Effector memory CD8-positive, alpha-beta T cell (primary cell): ENCODE data around the gene CHST9.

Source experiments
- ATAC-seq: fragments of 150-1000 bp; cut with Tn5 transposase; replicated peaks from 2 replicates; pipeline ENCODE4 v1.10.0; 2021; ENCODE audit warnings: mild to moderate bottlenecking, moderate library complexity
- DNase-seq, 3 experiments: peaks; one replicate each; pipeline ENCODE4 v3.0.0; 2021
- H3K27ac Mint-ChIP-seq, 2 donors: one replicate each; pipeline ENCODE4 v1.8.0; 2022; ENCODE audit warnings: mild to moderate bottlenecking in 2 of 2, mixed read lengths in 2 of 2, moderate library complexity in 2 of 2
- H3K27me3 Mint-ChIP-seq, 2 donors: one replicate each; pipeline ENCODE4 v1.8.0; 2022; ENCODE audit warnings: mixed read lengths in 2 of 2
- H3K36me3 Mint-ChIP-seq: one replicate; pipeline ENCODE4 v1.8.0; 2022; ENCODE audit warnings: mild to moderate bottlenecking, moderate library complexity, mixed read lengths; ENCODE audit not compliant: insufficient read depth
- H3K4me1 Mint-ChIP-seq, 2 donors: one replicate each; pipeline ENCODE4 v1.8.0; 2022; ENCODE audit warnings: low read depth in 2 of 2, mixed read lengths in 2 of 2
- H3K4me3 Mint-ChIP-seq, 2 donors: one replicate each; pipeline ENCODE4 v1.8.0; 2022; ENCODE audit warnings: mild to moderate bottlenecking in 2 of 2, mixed read lengths in 2 of 2, moderate library complexity in 2 of 2
- H3K9me3 Mint-ChIP-seq, 2 donors: one replicate each; pipeline ENCODE4 v1.8.0; 2022; ENCODE audit warnings: mixed read lengths in 2 of 2

The CHST9 gene

DNA sequence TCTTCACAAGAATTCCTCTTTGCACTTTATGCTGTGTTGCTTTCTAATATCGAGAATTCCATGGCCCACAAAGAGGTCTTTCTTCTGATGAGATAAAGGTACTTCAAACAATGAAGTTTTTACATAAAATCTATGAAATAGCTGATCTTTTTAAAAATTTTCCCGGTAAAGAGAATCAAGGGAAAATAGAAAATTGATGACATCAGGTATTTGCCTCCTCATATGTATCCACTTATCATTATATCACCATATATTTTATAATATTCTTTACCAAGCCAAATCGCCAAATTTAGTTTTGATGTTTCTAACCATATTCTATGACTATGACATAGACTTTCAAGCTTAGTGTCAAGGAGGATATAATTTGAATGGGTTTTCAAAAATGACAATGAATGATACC, 139.8 kb downstream of the CHST9 start:
- ATAC-seq (no peak), DNase-seq (no peak)
- H3K27me3 Mint-ChIP-seq: no peaks in the 10 kb centered on the region
- H3K36me3 Mint-ChIP-seq: no peaks in the 10 kb centered on the region
- no peak overlapping the region for H3K27ac Mint-ChIP-seq
- no peaks in the 10 kb centered on the region for H3K4me1 Mint-ChIP-seq
- H3K4me3 Mint-ChIP-seq: no peak overlapping the region
- H3K9me3 Mint-ChIP-seq: peaks cover 13 to 17% of the 10 kb centered on the region in 2 donors

DNA sequence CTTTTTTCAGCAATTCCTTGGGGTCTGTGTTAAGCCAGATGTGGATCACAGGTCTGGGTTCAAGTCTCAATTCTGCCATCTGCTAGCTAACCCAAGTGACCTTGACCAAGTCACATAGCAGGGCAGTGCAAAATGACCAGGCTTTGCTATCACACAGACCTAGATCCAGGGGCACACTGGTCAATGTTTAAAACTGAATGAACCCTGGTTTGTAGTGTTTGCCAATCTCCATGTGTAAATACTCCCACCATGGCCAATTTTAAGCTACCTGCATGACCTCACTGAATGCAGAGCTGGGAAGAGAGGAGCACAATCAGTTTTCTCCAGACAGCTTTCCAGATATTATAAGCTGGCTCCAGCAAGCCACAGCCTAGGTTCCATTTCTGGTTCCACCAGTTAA, 142.9 kb downstream of the CHST9 start:
- Mint-ChIP-seq H3K36me3 (no peaks in the 10 kb centered on the region), H3K9me3 (peaks cover 10 to 18% of the 10 kb centered on the region in 2 donors), H3K27ac (no peak overlapping the region), H3K27me3 (no peaks in the 10 kb centered on the region), H3K4me1 (no peaks in the 10 kb centered on the region), H3K4me3 (no peak overlapping the region)
- ATAC-seq (no peak), DNase-seq (no peak)

DNA sequence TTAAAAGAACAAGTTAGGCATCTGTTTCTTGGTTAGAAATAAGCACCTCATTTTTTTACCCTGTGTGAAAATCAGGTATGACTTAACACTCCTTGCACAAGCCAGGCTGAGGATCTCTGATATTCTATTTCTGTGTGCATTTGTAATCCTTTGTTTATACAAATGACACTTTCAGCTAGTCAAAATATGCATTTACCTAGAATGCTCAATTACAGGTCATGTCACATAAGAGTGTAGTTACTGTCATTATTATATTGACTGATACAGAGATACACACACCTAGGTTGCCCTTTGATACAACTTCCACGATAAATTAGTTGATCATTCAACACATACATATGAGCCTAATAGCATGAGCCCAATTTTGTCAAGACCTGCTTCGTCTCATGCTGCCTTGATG, 144.3 kb downstream of the CHST9 start:
- no peak overlapping the region for H3K4me3 Mint-ChIP-seq
- no peaks in the 10 kb centered on the region for H3K27me3 Mint-ChIP-seq
- DNase-seq: no peak
- ATAC-seq: no peak
- H3K9me3 Mint-ChIP-seq: peaks cover 12 to 18% of the 10 kb centered on the region in 2 donors
- H3K27ac Mint-ChIP-seq: no peak overlapping the region
- no peaks in the 10 kb centered on the region for H3K36me3 Mint-ChIP-seq
- H3K4me1 Mint-ChIP-seq: no peaks in the 10 kb centered on the region

DNA sequence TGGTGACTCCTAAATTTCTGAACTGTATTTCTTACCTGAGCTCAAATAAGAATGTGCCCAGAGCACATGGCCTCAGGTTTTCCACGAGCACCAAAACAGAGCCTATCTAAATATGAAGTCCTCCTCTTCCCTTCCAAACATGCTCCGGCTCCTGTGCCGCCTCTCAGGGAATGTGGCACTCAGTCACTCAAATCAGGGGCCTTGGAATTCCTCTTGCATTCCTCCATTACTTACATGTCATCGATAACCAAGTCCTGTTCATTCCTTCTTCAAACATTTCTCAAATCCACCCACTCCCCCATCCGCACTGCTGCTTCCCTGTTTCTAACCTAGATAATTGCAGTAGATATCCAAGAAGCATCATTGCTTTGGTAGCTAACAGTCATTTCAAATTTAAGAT, 151.4 kb downstream of the CHST9 start:
- no peaks in the 10 kb centered on the region for H3K27me3 Mint-ChIP-seq
- no peak for ATAC-seq
- no peak overlapping the region for H3K27ac Mint-ChIP-seq

DNA sequence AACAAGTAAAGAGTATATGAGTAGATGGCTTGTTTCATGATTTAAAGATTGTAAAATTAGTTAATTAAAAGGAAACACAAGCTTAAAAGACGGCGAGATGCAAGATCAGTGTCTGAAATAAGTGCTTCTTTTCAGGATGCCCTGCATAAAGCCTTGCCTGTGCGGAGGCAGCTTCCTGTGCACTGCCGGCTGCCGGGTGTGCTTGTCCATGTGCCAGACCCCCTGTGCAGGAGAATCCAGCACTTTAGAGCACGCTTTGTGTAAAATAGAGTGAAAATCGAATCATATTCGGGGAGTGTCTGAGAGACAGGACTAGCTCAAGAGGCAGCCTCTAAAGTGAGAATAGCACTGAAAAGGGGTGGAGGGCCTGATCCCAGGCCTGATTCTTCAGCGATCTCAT, 154.7 kb downstream of the CHST9 start:
- H3K4me1 Mint-ChIP-seq: no peaks in the 10 kb centered on the region
- H3K9me3 Mint-ChIP-seq: peaks cover 18 to 20% of the 10 kb centered on the region in 2 donors
- no peaks in the 10 kb centered on the region for H3K36me3 Mint-ChIP-seq
- DNase-seq (no peak), ATAC-seq (no peak)
- H3K27me3 Mint-ChIP-seq: no peaks in the 10 kb centered on the region
- no peak overlapping the region for H3K27ac Mint-ChIP-seq
- no peak overlapping the region for H3K4me3 Mint-ChIP-seq

More for the DNA sequence above, 151.4 kb downstream of the CHST9 start:
- Mint-ChIP-seq H3K4me1 (no peaks in the 10 kb centered on the region), H3K36me3 (no peaks in the 10 kb centered on the region), H3K9me3 (peaks cover 19 to 20% of the 10 kb centered on the region in 2 donors), H3K4me3 (no peak overlapping the region)
- no peak for DNase-seq

DNA sequence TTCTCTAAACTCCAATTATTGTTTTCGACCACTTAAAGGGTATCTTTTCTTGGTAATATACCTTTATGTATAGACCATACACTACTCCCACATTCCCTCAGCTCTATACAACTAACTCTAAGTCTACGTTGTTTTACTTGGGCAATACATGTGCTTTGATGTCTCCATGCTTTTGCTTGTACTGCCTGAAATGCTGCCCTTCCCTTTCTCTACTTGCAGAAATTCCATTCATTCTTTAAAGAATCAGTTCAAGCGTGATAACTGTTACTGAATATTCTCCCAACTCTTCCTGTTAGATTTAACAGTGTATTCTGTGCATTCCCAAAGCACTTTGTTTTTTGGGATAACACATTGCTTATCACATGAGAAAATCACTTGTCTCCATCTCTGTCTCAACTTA, 162.6 kb downstream of the CHST9 start:
- Mint-ChIP-seq H3K36me3 (no peaks in the 10 kb centered on the region), H3K4me3 (no peak overlapping the region)
- no peak for ATAC-seq

DNA sequence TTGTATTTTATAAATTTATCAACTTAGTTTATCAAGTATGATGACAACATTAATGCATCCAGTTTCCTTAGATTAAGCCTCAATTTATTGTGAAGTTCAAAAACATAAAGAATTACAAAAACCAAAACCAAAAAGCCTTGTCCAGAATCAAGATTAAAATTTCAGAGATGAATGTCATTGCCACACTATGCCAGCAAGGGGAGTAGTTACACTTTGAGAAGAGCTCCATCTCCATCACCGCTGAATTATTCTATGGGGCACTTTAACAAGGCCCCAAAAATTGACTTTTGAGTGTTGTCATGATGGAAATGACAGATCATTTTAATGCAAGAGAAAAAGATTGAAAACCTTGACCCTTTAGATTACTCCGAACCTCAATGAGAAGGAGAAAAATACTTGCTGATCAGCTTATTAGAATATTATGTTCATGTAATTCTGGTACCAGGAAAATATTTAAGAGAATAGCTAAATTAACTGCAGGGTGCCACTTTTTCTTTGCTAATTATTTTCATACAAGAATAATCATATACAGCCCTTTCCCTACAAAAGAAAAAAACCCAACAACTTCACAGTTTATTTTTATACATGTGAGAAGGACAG, 167.1 kb downstream of the CHST9 start:
- Mint-ChIP-seq H3K4me3 (no peak overlapping the region), H3K36me3 (no peaks in the 10 kb centered on the region), H3K27me3 (no peaks in the 10 kb centered on the region), H3K4me1 (no peaks in the 10 kb centered on the region), H3K9me3 (peaks cover 12 to 15% of the 10 kb centered on the region in 2 donors), H3K27ac (no peak overlapping the region)
- no peak for DNase-seq
- ATAC-seq: no peak

More for the DNA sequence above, 162.6 kb downstream of the CHST9 start:
- no peaks in the 10 kb centered on the region for H3K27me3 Mint-ChIP-seq
- H3K9me3 Mint-ChIP-seq: peaks cover 6 to 8% of the 10 kb centered on the region in 2 donors
- no peaks in the 10 kb centered on the region for H3K4me1 Mint-ChIP-seq
- no peak for DNase-seq
- no peak overlapping the region for H3K27ac Mint-ChIP-seq

DNA sequence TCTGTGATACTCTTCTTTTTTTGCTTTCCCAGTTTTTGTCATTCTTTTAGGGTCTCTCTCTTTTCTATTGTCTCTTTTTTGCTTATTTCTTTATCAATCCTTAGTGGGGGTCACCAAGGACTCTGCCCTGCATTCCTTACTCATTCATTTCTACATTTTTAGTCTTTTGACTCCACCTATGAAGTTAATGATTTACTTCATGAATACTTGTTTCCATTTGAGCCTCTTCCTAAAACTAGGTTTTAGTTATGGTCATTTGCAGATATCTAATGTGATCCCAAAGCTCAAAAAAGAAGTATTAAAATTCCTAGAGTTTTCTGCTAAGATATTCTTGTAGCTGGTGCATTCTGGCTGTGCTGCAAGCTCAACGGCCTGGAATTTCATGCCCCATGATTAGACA, 170.3 kb downstream of the CHST9 start:
- Mint-ChIP-seq H3K9me3 (peaks cover 9 to 15% of the 10 kb centered on the region in 2 donors), H3K27me3 (no peaks in the 10 kb centered on the region), H3K4me3 (no peak overlapping the region), H3K36me3 (no peaks in the 10 kb centered on the region), H3K27ac (no peak overlapping the region), H3K4me1 (no peaks in the 10 kb centered on the region)
- DNase-seq (no peak), ATAC-seq (no peak)

DNA sequence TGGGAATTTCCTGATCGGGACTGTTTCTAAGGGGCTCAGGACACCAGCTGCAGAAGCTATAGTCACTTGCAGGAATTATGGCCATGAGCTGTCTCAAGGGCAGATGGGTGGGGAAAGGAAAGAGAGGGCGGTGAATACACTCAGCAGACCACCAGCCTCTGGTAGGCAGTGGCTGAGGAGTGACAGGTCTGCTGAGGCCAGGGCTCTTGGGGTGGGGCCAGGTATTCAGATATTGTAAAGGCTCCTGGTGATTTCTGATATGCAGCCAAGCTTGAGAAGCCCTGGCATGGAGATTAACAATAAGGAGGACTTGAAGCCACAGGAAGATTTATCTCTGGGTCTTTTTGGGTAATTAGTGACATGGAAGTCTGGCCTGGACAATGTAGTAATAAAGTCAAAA, 174.3 kb downstream of the CHST9 start:
- DNase-seq (no peak), ATAC-seq (no peak)
- Mint-ChIP-seq H3K27me3 (no peaks in the 10 kb centered on the region), H3K9me3 (peaks cover 12 to 18% of the 10 kb centered on the region in 2 donors), H3K36me3 (no peaks in the 10 kb centered on the region), H3K4me1 (no peaks in the 10 kb centered on the region), H3K27ac (no peak overlapping the region), H3K4me3 (no peak overlapping the region)

DNA sequence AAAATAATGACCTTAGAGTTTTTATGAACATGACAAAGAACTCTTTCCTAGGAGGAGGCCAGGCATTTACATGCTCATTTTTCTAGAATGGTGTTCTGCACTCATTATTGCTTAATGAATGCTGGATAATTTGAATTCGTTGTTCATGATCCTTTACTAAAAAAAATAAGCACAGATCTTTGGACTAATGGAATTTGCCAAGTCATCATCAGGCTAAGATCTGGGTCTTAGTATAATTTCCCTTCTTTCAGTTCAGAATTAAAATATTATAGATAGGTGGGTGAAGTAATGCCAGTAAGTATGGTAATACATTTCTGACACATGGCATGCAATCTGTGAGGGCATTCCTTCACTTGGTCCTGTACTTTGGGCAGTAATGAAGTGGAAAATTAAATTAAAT, 175.8 kb downstream of the CHST9 start:
- peaks cover 12 to 18% of the 10 kb centered on the region in 2 donors for H3K9me3 Mint-ChIP-seq
- no peak overlapping the region for H3K27ac Mint-ChIP-seq
- no peak for ATAC-seq
- no peak overlapping the region for H3K4me3 Mint-ChIP-seq
- H3K36me3 Mint-ChIP-seq: no peaks in the 10 kb centered on the region
- H3K4me1 Mint-ChIP-seq: no peaks in the 10 kb centered on the region
- no peak for DNase-seq
- H3K27me3 Mint-ChIP-seq: no peaks in the 10 kb centered on the region

DNA sequence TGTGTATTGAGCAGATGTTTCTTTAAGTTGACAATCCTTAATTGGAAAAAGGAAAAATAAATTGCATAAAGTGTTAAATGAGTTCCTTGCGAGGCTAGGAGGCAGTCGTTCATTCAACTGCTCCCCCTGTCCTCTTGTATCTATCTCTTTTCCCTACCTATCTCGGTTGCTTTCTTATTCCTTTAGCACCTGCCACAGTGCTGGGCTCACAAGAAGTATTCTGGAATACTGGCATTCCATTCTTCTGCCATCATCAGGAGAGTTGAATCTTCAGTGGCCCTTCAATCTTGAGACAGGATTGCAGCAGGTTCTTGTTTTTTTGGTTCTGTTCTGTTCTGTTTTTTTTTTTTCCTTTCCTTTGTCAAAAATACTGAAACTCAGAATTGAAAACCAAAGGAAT, 176.5 kb downstream of the CHST9 start:
- no peak for DNase-seq
- Mint-ChIP-seq H3K36me3 (no peaks in the 10 kb centered on the region), H3K27ac (no peak overlapping the region), H3K4me1 (no peaks in the 10 kb centered on the region), H3K4me3 (no peak overlapping the region), H3K27me3 (no peaks in the 10 kb centered on the region), H3K9me3 (peaks cover 16 to 18% of the 10 kb centered on the region in 2 donors)
- no peak for ATAC-seq

DNA sequence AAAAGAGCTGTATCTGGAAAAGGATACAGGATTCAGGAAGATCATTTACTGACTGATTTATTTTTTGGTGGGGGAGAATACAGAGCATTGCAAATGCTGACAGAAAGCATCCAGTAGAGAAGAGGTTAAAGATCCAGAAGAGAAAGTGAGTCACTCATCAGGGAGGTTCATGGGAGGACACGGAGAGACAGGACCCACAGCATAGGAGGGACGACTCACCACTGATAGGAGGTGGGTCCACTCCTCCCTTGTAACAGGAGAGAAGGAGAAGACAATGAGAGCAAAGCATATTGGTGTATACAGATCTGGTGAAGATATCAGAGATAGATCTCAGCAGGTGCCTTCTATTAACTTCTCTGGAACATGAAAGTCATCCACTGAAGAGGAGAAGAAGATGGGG, 177.2 kb downstream of the CHST9 start:
- Mint-ChIP-seq H3K4me3 (no peak overlapping the region), H3K36me3 (no peaks in the 10 kb centered on the region), H3K27ac (no peak overlapping the region)

DNA sequence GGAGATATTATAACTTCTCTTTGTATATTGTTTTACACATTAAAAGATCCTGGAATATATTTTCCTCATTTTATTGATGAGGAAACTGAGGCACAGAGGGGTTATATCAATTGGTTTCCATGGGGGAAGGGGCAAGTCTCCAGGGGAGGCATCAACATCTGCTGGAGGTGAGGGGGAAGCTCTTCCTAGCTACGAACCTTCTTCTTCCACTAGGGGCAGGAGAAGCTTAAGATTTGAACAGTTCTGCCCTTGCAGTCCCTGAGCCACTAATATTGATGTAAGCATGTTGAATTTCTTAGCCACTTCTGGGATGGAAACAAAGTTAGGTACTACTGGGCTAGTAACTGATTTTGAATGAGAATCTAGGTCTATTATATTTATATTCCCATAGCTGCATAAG, 179.5 kb downstream of the CHST9 start:
- no peaks in the 10 kb centered on the region for H3K27me3 Mint-ChIP-seq
- no peak for DNase-seq
- peaks cover 20 to 23% of the 10 kb centered on the region in 2 donors for H3K9me3 Mint-ChIP-seq
- H3K27ac Mint-ChIP-seq: no peak overlapping the region
- H3K4me3 Mint-ChIP-seq: no peak overlapping the region
- no peaks in the 10 kb centered on the region for H3K36me3 Mint-ChIP-seq
- no peaks in the 10 kb centered on the region for H3K4me1 Mint-ChIP-seq
- no peak for ATAC-seq

More for the DNA sequence above, 177.2 kb downstream of the CHST9 start:
- DNase-seq: no peak
- ATAC-seq: no peak
- peaks cover 16 to 18% of the 10 kb centered on the region in 2 donors for H3K9me3 Mint-ChIP-seq
- no peaks in the 10 kb centered on the region for H3K27me3 Mint-ChIP-seq
- H3K4me1 Mint-ChIP-seq: no peaks in the 10 kb centered on the region

DNA sequence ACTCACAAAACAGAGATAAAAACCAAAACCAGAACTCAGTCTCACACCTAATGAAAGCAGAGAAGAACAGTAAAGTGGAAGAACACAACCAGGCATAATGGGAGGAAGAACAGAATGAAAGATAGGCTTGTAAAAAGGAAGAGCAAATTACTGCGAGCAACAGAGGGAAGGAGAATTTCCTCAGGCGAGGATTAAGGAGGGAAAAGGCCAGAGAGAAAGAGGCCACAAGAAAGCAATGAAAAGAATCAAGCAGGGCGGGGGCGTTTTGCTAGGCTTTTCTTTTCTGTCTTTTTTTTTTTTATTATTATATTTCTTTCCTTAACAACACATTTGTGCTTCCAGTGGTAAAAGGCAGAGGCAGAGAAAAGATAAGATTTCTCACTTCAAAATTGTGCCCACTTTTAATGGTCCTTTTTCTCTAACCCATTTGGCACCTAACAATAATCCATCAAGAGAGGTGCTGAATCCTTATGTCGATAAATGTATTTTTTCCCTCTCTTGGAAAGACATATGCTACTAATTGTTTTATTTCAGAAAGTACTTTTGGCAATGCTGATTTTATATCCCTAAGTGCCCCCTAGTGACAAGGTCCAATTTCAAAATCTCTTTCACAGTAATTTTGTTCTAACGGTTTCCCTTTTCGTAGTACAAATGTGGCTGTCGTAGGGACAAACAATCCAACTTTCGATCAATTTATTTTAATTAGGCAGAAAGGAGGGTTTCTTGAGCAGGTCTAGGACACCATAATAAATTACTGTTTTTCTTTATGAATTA, 180.9 kb downstream of the CHST9 start:
- no peaks in the 10 kb centered on the region for H3K4me1 Mint-ChIP-seq
- no peak overlapping the region for H3K4me3 Mint-ChIP-seq
- H3K27ac Mint-ChIP-seq: no peak overlapping the region
- H3K9me3 Mint-ChIP-seq: peaks cover 18 to 23% of the 10 kb centered on the region in 2 donors
- no peaks in the 10 kb centered on the region for H3K27me3 Mint-ChIP-seq
- no peak for DNase-seq
- ATAC-seq: no peak
- no peaks in the 10 kb centered on the region for H3K36me3 Mint-ChIP-seq
